Measurements from ENCODE around the gene LMTK2. TPM values are rescaled to one million over a fixed set of nuclear protein-coding genes. Genes with fewer than 3 reads are reported as not detected.

The LMTK2 gene
- total and polyA plus RNA-seq, 2 experiments from 2014 or later: 6.1 to 30.8 TPM

- Histone ChIP-seq H3K4me3 (no peak overlapping the region), H3K27me3 (ENCODE audit: insufficient read depth) (no peaks in the 10 kb centered on the region), H2AFZ (no peak overlapping the region), H3K4me1 (ENCODE audit: insufficient read depth) (no peaks in the 10 kb centered on the region), H3K9me2 (ENCODE audit: insufficient read depth) (no peaks in the 10 kb centered on the region), H3F3A (replicated peaks; ENCODE audit: low read depth) (0 out of 2 replicates have a peak, but pooled peaks cover 5% of the 10 kb centered on the region), H3K4me2 (no peak overlapping the region), H4K20me1 (replicated peaks; ENCODE audit: insufficient read depth) (peaks cover 11% of the 10 kb centered on the region; the same call in 1 of the 2 replicates), H3K79me2 (replicated peaks; ENCODE audit: insufficient read depth) (peaks cover 13% of the 10 kb centered on the region), H3K27ac (ENCODE audit: low read depth) (no peak overlapping the region), H3K36me3 (ENCODE audit: insufficient read depth) (peaks cover 25% of the 10 kb centered on the region; the same call in 1 of the 2 replicates)
- ATAC-seq (no peak), DNase-seq (ENCODE audit: low spot score) (no peak)
- Mint-ChIP-seq H3K9me3 (no peaks in the 10 kb centered on the region), H3K4me1 (peaks cover 5% of the 10 kb centered on the region; the same call in 2 of the 3 replicates), H3K27me3 (ENCODE audit: insufficient read depth, low read depth, poor library complexity) (peaks cover 2% of the 10 kb centered on the region), H3K27ac (0 out of 2 replicates have a peak overlapping the region, but pooled peaks have one; percentile 37), H3K4me3 (no peak overlapping the region), H3K36me3 (ENCODE audit: low read depth) (peaks cover 54% of the 10 kb centered on the region)
- TF ChIP-seq CREB1 (CRISPR knock-in tag; IDR thresholded peaks at IDR 0.05; ENCODE audit: low read depth) (no peak), ETS1 (IDR thresholded peaks at IDR 0.05) (no peak), EZH2 (IDR thresholded peaks at IDR 0.05; ENCODE audit: low read depth, unreplicated experiment) (no peak), STAT1 (IDR thresholded peaks at IDR 0.05; ENCODE audit: unreplicated experiment) (no peak), JUNB (IDR thresholded peaks at IDR 0.05; ENCODE audit: unreplicated experiment) (no peak)
Observed at GRCh38 chr7:98151884-98152283, 45.2 kb downstream of the LMTK2 start.

- no peak overlapping the region for H3K27ac ChIP-seq (ENCODE audit: low read depth)
- H3K36me3 Mint-ChIP-seq (ENCODE audit: low read depth): peaks cover 51% of the 10 kb centered on the region
- no peak for ATAC-seq
Observed at GRCh38 chr7:98156700-98157099, 50.0 kb downstream of the LMTK2 start.

GRCh38 chr7:98157761-98158160, 51.1 kb downstream of the LMTK2 start:
- no peak overlapping the region for H3K27ac Mint-ChIP-seq
- H3K9me3 Mint-ChIP-seq: no peaks in the 10 kb centered on the region
- Histone ChIP-seq H3K4me1 (ENCODE audit: insufficient read depth) (no peaks in the 10 kb centered on the region), H3K79me2 (replicated peaks; ENCODE audit: insufficient read depth) (no peaks in the 10 kb centered on the region; the same call in none of the 2 replicates), H3K36me3 (ENCODE audit: insufficient read depth) (peaks cover 22% of the 10 kb centered on the region), H3K9me2 (ENCODE audit: insufficient read depth) (no peaks in the 10 kb centered on the region), H4K20me1 (replicated peaks; ENCODE audit: insufficient read depth) (peaks cover 15% of the 10 kb centered on the region; the same call in 1 of the 2 replicates), H3K4me3 (no peak overlapping the region), H2AFZ (no peak overlapping the region), H3K4me2 (no peak overlapping the region), H3K27me3 (ENCODE audit: insufficient read depth) (no peaks in the 10 kb centered on the region), H3F3A (replicated peaks; ENCODE audit: low read depth) (no peaks in the 10 kb centered on the region), H3K27ac (ENCODE audit: low read depth) (no peak overlapping the region)
- H3K27me3 Mint-ChIP-seq (ENCODE audit: insufficient read depth, low read depth, poor library complexity): peaks cover 2% of the 10 kb centered on the region
- H3K36me3 Mint-ChIP-seq (ENCODE audit: low read depth): peaks cover 44% of the 10 kb centered on the region
- no peak overlapping the region for H3K4me3 Mint-ChIP-seq
- no peaks in the 10 kb centered on the region for H3K4me1 Mint-ChIP-seq
- ATAC-seq (no peak), DNase-seq (ENCODE audit: low spot score) (no peak)
- TF ChIP-seq NANOG (IDR thresholded peaks at IDR 0.05; ENCODE audit: borderline replicate concordance) (no peak), ETS1 (IDR thresholded peaks at IDR 0.05) (no peak), ZNF114 (CRISPR knock-in tag; IDR thresholded peaks at IDR 0.05) (no peak), CTCF (conservative IDR thresholded peaks at IDR 0.05; ENCODE audit: low read depth in 2 of 2) (no peak), REST (IDR thresholded peaks at IDR 0.05; ENCODE audit: unreplicated experiment) (no peak), EZH2phosphoT487 (IDR thresholded peaks at IDR 0.05; ENCODE audit: unreplicated experiment) (no peak), STAT1 (IDR thresholded peaks at IDR 0.05; ENCODE audit: unreplicated experiment) (no peak), JUNB (IDR thresholded peaks at IDR 0.05; ENCODE audit: unreplicated experiment) (no peak)

More at GRCh38 chr7:98156700-98157099, 50.0 kb downstream of the LMTK2 start:
- Histone ChIP-seq H3K79me2 (replicated peaks; ENCODE audit: insufficient read depth) (no peaks in the 10 kb centered on the region; the same call in none of the 2 replicates), H3K36me3 (ENCODE audit: insufficient read depth) (peaks cover 26% of the 10 kb centered on the region), H3K9me2 (ENCODE audit: insufficient read depth) (no peaks in the 10 kb centered on the region), H3K4me3 (no peak overlapping the region), H3K4me1 (ENCODE audit: insufficient read depth) (no peaks in the 10 kb centered on the region), H3K27me3 (ENCODE audit: insufficient read depth) (no peaks in the 10 kb centered on the region), H4K20me1 (replicated peaks; ENCODE audit: insufficient read depth) (peaks cover 15% of the 10 kb centered on the region; the same call in 1 of the 2 replicates), H3F3A (replicated peaks; ENCODE audit: low read depth) (0 out of 2 replicates have a peak, but pooled peaks cover 2% of the 10 kb centered on the region), H2AFZ (no peak overlapping the region), H3K4me2 (no peak overlapping the region)
- H3K9me3 Mint-ChIP-seq: no peaks in the 10 kb centered on the region
- TF ChIP-seq EZH2 (IDR thresholded peaks at IDR 0.05; ENCODE audit: low read depth, unreplicated experiment): no peak
- TF ChIP-seq ZNF114 (CRISPR knock-in tag; IDR thresholded peaks at IDR 0.05): no peak
- no peak for TF ChIP-seq JUNB (IDR thresholded peaks at IDR 0.05; ENCODE audit: unreplicated experiment)
- no peak for TF ChIP-seq POLR2AphosphoS5 (IDR thresholded peaks at IDR 0.05; ENCODE audit: low read depth)
- TF ChIP-seq ZNF331 (CRISPR knock-in tag; IDR thresholded peaks at IDR 0.05; ENCODE audit: low read depth): no peak
- peaks cover under 1% of the 10 kb centered on the region; the same call in 1 of the 3 replicates for H3K4me1 Mint-ChIP-seq
- no peak overlapping the region for H3K27ac Mint-ChIP-seq
- no peak overlapping the region for H3K4me3 Mint-ChIP-seq
- DNase-seq (ENCODE audit: low spot score): no peak
- H3K27me3 Mint-ChIP-seq (ENCODE audit: insufficient read depth, low read depth, poor library complexity): peaks cover 2% of the 10 kb centered on the region
